ENCODE data around the gene DNAAF3.
A peak's percentile ranks its signal among the peaks of the same experiment; 100 is the strongest.
"Not testable (repeated sequence)": the region's sequence is repeated elsewhere in the genome, so short reads cannot be mapped to it uniquely, and the experiment has no call there.

The DNAAF3 gene

DNA sequence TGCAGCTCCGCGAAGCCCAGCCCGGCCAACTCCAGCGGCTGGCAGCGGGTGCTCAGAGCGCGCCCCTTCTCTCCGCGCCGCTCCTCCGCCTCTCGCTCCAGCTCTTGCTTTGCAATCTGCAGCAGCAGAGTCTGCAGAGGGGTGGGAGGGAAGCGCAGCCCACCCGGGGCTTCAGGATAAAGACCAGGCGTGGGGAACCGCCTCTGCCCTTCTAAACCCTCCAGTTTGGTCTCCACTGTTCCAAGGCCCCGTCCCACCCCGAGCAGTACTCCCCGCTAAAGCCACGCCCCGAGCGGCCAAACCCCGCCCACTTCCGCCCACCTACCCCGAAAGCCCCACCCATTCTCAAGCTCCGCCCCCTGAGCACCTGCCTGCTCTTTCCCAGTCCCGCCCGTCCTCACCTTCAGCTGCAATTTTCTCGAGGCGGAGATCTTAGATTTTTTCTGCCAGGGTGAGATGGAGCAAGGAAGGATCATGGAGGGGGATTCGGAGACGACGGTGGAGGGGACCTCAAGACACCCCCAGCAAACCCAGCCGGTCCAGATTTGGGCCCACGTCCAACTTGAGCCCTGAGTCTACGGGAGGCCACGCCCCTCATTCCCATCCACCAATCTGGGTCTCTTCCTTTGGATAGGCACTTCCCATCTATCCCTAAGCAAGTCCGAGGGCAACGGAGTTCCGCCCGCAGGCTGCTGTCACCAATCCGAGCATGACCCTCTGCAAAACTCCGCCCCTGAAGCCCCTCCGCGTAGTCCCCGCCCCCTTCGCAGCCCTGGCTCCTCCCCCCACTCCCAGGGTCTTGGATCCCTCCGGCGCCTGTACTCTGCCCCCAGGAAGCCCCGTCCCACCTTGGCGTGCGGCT lies 10.0 kb downstream of the DNAAF3 start:
- Histone ChIP-seq H3K4me1 (ENCODE audit: insufficient read depth, low read length, poor library complexity, severe bottlenecking) (peaks cover 21% of the 10 kb centered on the region), H2AFZ (ENCODE audit: low read length) (no peak overlapping the region), H3K9ac (ENCODE audit: low read depth, low read length, poor library complexity, severe bottlenecking) (no peak overlapping the region), H3F3A (ENCODE audit: low read depth) (peaks cover 9% of the 10 kb centered on the region), H3K9me2 (replicated peaks; ENCODE audit: low read depth, low read length) (no peaks in the 10 kb centered on the region), H3K9me3 (ENCODE audit: insufficient read depth, low read depth, low read length) (no peaks in the 10 kb centered on the region), H3K36me3 (ENCODE audit: insufficient read depth, low read length) (no peaks in the 10 kb centered on the region), H3K79me2 (ENCODE audit: insufficient read depth, low read length) (no peaks in the 10 kb centered on the region), H3K4me3 (ENCODE audit: low read length, poor library complexity, severe bottlenecking) (no peak overlapping the region), H3K4me2 (ENCODE audit: low read depth, low read length, poor library complexity, severe bottlenecking) (no peak overlapping the region), H4K20me1 (ENCODE audit: insufficient read depth, low read length, poor library complexity, severe bottlenecking) (no peaks in the 10 kb centered on the region), H3K27me3 (ENCODE audit: insufficient read depth, low read length, poor library complexity, severe bottlenecking) (no peaks in the 10 kb centered on the region)
- TF ChIP-seq EZH2phosphoT487 (IDR thresholded peaks at IDR 0.05; ENCODE audit: borderline replicate concordance) = no peak
- TF ChIP-seq, protein P1, sequence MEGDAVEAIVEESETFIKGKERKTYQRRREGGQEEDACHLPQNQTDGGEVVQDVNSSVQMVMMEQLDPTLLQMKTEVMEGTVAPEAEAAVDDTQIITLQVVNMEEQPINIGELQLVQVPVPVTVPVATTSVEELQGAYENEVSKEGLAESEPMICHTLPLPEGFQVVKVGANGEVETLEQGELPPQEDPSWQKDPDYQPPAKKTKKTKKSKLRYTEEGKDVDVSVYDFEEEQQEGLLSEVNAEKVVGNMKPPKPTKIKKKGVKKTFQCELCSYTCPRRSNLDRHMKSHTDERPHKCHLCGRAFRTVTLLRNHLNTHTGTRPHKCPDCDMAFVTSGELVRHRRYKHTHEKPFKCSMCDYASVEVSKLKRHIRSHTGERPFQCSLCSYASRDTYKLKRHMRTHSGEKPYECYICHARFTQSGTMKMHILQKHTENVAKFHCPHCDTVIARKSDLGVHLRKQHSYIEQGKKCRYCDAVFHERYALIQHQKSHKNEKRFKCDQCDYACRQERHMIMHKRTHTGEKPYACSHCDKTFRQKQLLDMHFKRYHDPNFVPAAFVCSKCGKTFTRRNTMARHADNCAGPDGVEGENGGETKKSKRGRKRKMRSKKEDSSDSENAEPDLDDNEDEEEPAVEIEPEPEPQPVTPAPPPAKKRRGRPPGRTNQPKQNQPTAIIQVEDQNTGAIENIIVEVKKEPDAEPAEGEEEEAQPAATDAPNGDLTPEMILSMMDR (conservative IDR thresholded peaks at IDR 0.05; ENCODE audit: low read length) = no peak

DNA sequence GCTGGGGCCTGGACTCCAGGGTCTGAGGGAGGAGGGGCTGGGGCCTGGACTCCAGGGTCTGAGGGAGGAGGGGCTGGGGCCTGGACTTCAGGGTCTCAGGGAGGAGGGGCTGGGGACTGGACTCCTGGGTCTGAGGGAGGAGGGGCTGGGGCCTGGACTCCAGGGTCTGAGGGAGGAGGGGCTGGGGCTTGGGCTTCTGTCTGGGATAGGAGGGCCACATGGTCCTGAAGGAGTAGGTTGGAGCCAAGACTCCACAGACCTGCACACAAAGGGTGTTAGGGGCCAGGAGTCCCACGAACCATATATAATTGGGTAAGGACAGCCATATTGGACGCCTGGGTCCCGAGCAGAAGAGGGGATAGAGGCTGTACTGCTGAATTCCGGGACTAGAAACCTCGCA lies 10.6 kb downstream of the DNAAF3 start:
- H3K9me2 ChIP-seq (replicated peaks; ENCODE audit: low read depth, low read length); H3K9ac ChIP-seq (ENCODE audit: low read depth, low read length, poor library complexity, severe bottlenecking); H3K36me3 ChIP-seq (ENCODE audit: insufficient read depth, low read length); H3K4me3 ChIP-seq (ENCODE audit: low read length, poor library complexity, severe bottlenecking); H3K79me2 ChIP-seq (ENCODE audit: insufficient read depth, low read length); H4K20me1 ChIP-seq (ENCODE audit: insufficient read depth, low read length, poor library complexity, severe bottlenecking); H3K27me3 ChIP-seq (ENCODE audit: insufficient read depth, low read length, poor library complexity, severe bottlenecking); H3K9me3 ChIP-seq (ENCODE audit: insufficient read depth, low read depth, low read length); H3K4me2 ChIP-seq (ENCODE audit: low read depth, low read length, poor library complexity, severe bottlenecking); H2AFZ ChIP-seq (ENCODE audit: low read length): not testable (repeated sequence)
- H3F3A ChIP-seq (ENCODE audit: low read depth) = peaks cover 12% of the 10 kb centered on the region
- H3K4me1 ChIP-seq (ENCODE audit: insufficient read depth, low read length, poor library complexity, severe bottlenecking) = peaks cover 22% of the 10 kb centered on the region

DNA sequence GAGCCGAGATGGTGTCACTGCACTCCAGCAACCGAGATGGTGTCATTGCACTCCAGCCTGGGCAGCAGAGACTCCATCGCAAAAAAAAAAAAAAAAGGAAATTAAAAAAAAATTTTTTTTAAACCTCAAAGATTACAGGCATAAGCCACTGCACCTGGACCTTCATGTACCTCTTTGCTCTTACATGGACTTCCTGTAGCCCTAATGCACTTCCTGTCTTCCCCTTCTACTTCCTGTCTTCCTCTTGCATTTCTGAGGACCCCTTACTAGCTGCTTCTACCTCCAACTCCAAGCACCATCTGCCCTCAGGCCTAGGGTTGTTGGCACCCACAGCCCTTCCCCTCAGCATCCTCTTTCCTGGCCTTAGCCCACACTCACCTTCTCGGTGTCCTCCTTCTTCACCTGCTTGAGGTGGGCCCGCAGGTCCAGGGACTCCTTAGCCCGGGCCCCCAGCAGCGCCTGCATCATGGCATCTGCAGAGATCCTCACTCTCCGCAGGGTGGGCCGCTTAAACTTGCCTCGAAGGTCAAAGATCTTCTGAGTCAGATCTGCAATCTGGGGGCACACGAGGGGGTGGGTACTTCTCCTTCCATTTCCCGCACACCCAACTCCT lies 12.7 kb downstream of the DNAAF3 start:
- Histone ChIP-seq H3F3A (ENCODE audit: low read depth) (peaks cover 12% of the 10 kb centered on the region), H3K9me3 (ENCODE audit: insufficient read depth, low read depth, low read length) (no peaks in the 10 kb centered on the region), H3K4me1 (ENCODE audit: insufficient read depth, low read length, poor library complexity, severe bottlenecking) (peaks cover 22% of the 10 kb centered on the region), H2AFZ (ENCODE audit: low read length) (no peak overlapping the region), H3K4me2 (ENCODE audit: low read depth, low read length, poor library complexity, severe bottlenecking) (peak overlapping the region; percentile 30), H3K79me2 (ENCODE audit: insufficient read depth, low read length) (no peaks in the 10 kb centered on the region), H3K9me2 (replicated peaks; ENCODE audit: low read depth, low read length) (no peaks in the 10 kb centered on the region), H3K4me3 (ENCODE audit: low read length, poor library complexity, severe bottlenecking) (no peak overlapping the region), H3K27me3 (ENCODE audit: insufficient read depth, low read length, poor library complexity, severe bottlenecking) (no peaks in the 10 kb centered on the region), H3K36me3 (ENCODE audit: insufficient read depth, low read length) (no peaks in the 10 kb centered on the region), H4K20me1 (ENCODE audit: insufficient read depth, low read length, poor library complexity, severe bottlenecking) (no peaks in the 10 kb centered on the region), H3K9ac (ENCODE audit: low read depth, low read length, poor library complexity, severe bottlenecking) (no peak overlapping the region)
- TF ChIP-seq EZH2phosphoT487 (IDR thresholded peaks at IDR 0.05; ENCODE audit: borderline replicate concordance) = no peak

DNA sequence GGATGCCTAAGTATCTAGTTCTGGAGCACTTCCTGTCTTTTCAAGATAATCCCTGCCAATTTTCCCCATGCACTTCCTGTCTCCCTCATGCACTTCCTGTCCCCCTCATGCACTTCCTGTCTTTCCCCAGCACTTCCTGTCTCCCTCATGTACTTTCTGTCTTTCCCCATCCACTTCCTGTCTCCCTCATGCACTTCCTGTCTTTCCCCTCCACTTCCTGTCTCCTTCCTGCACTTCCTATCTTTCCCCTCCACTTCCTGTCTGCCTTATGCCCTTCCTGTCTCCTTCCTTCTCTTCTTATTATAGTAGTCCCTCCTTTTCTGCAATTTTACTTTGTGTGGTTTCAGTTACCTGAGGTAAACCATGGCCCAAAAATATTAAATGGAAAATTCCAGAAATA lies 14.4 kb downstream of the DNAAF3 start:
- TF ChIP-seq, protein P1 (conservative IDR thresholded peaks at IDR 0.05; ENCODE audit: low read length) = no peak
- no peak for TF ChIP-seq EZH2phosphoT487 (IDR thresholded peaks at IDR 0.05; ENCODE audit: borderline replicate concordance)
- H3K4me2 ChIP-seq (ENCODE audit: low read depth, low read length, poor library complexity, severe bottlenecking) = peak overlapping the region; percentile 36

More for the DNA sequence above, 14.4 kb downstream of the DNAAF3 start:
- H3K79me2 ChIP-seq (ENCODE audit: insufficient read depth, low read length) = no peaks in the 10 kb centered on the region
- H3K36me3 ChIP-seq (ENCODE audit: insufficient read depth, low read length) = no peaks in the 10 kb centered on the region
- no peak overlapping the region for H2AFZ ChIP-seq (ENCODE audit: low read length)
- peak overlapping the region; percentile 15 for H3K4me3 ChIP-seq (ENCODE audit: low read length, poor library complexity, severe bottlenecking)
- H3K9me2 ChIP-seq (replicated peaks; ENCODE audit: low read depth, low read length) = no peaks in the 10 kb centered on the region
- H3K4me1 ChIP-seq (ENCODE audit: insufficient read depth, low read length, poor library complexity, severe bottlenecking) = peaks cover 22% of the 10 kb centered on the region
- no peaks in the 10 kb centered on the region for H4K20me1 ChIP-seq (ENCODE audit: insufficient read depth, low read length, poor library complexity, severe bottlenecking)
- H3K27me3 ChIP-seq (ENCODE audit: insufficient read depth, low read length, poor library complexity, severe bottlenecking) = no peaks in the 10 kb centered on the region
- no peaks in the 10 kb centered on the region for H3K9me3 ChIP-seq (ENCODE audit: insufficient read depth, low read depth, low read length)
- peaks cover 12% of the 10 kb centered on the region for H3F3A ChIP-seq (ENCODE audit: low read depth)
- H3K9ac ChIP-seq (ENCODE audit: low read depth, low read length, poor library complexity, severe bottlenecking) = no peak overlapping the region

Measured in Loucy (cell line).